DND-41 (cell line): ENCODE data around the gene MEG3.

Experiments
- CTCF ChIP-seq: IDR thresholded peaks from 2 replicates; pipeline ENCODE4 v1.5.1; 2012; ENCODE audit warnings: borderline replicate concordance, low read length, moderate library complexity, mild to moderate bottlenecking; ENCODE audit not compliant: poor library complexity, severe bottlenecking; ENCODE audit errors: extremely low read depth
- EZH2 ChIP-seq: IDR thresholded peaks from 3 replicates; pipeline ENCODE4 v1.6.1; 2012; ENCODE audit warnings: borderline replicate concordance, low read depth, mild to moderate bottlenecking, moderate library complexity, low read length, inconsistent platforms; ENCODE audit not compliant: severe bottlenecking

- no peak for TF ChIP-seq CTCF
- no peak for TF ChIP-seq EZH2
Observed at GRCh38 chr14:100888789-100889315, 62.9 kb downstream of the MEG3 start.
